Measurements from ENCODE around the gene BNC2. TPM values are rescaled to one million over a fixed set of nuclear protein-coding genes. Genes with fewer than 3 reads are reported as not detected.

BNC2 gene
- total and polyA plus RNA-seq, 2 of the 13 experiments (the other 11 are each of a cell fraction or from before 2014, with no cell fraction given), result not detected

- no peak overlapping the region for H3K9ac ChIP-seq (ENCODE audit: insufficient read depth, low read depth, low read length)
- in situ Hi-C loops (cut with HindIII; ENCODE audit: extremely low pct_ligation_motif_present, low pct_unique_long_range_greater_than_20kb), result no loop called here
These were observed 448.4 kb downstream of the BNC2 start for GRCh38 chr9:16422114-16422513.

More at GRCh38 chr9:16422114-16422513, 448.4 kb downstream of the BNC2 start:
- H3K4me3 ChIP-seq (replicated peaks in 1 of 3; ENCODE audit: insufficient read depth in 1 of 3, low read depth in 2 of 3, low read length in 3 of 3), result no peak overlapping the region
- no TSS peak for BruUV-seq (replicated peaks)
- TF ChIP-seq, protein P1, sequence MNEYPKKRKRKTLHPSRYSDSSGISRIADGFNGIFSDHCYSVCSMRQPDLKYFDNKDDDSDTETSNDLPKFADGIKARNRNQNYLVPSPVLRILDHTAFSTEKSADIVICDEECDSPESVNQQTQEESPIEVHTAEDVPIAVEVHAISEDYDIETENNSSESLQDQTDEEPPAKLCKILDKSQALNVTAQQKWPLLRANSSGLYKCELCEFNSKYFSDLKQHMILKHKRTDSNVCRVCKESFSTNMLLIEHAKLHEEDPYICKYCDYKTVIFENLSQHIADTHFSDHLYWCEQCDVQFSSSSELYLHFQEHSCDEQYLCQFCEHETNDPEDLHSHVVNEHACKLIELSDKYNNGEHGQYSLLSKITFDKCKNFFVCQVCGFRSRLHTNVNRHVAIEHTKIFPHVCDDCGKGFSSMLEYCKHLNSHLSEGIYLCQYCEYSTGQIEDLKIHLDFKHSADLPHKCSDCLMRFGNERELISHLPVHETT (CRISPR knock-in tag; conservative IDR thresholded peaks at IDR 0.05), result no peak
- TF ChIP-seq, protein P2, sequence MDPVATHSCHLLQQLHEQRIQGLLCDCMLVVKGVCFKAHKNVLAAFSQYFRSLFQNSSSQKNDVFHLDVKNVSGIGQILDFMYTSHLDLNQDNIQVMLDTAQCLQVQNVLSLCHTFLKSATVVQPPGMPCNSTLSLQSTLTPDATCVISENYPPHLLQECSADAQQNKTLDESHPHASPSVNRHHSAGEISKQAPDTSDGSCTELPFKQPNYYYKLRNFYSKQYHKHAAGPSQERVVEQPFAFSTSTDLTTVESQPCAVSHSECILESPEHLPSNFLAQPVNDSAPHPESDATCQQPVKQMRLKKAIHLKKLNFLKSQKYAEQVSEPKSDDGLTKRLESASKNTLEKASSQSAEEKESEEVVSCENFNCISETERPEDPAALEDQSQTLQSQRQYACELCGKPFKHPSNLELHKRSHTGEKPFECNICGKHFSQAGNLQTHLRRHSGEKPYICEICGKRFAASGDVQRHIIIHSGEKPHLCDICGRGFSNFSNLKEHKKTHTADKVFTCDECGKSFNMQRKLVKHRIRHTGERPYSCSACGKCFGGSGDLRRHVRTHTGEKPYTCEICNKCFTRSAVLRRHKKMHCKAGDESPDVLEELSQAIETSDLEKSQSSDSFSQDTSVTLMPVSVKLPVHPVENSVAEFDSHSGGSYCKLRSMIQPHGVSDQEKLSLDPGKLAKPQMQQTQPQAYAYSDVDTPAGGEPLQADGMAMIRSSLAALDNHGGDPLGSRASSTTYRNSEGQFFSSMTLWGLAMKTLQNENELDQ (CRISPR knock-in tag; IDR thresholded peaks at IDR 0.05; ENCODE audit: borderline replicate concordance), result no peak
- TF ChIP-seq ZNF546 (CRISPR knock-in tag; conservative IDR thresholded peaks at IDR 0.05), result no peak
- no peak for TF ChIP-seq ZNF329 (CRISPR knock-in tag; IDR thresholded peaks at IDR 0.05; ENCODE audit: low read depth)
- TF ChIP-seq FOXJ3 (CRISPR knock-in tag; IDR thresholded peaks at IDR 0.05; ENCODE audit: borderline replicate concordance), result no peak
- no peak for TF ChIP-seq TOE1 (CRISPR knock-in tag; IDR thresholded peaks at IDR 0.05)
- no peak for TF ChIP-seq ZNF512B (CRISPR knock-in tag; IDR thresholded peaks at IDR 0.05; ENCODE audit: borderline replicate concordance)
- no peak for TF ChIP-seq ZNF17 (CRISPR knock-in tag; IDR thresholded peaks at IDR 0.05)
- no peak for TF ChIP-seq ZNF572 (CRISPR knock-in tag; IDR thresholded peaks at IDR 0.05)
- no peak for TF ChIP-seq ATF3 (CRISPR knock-in tag; IDR thresholded peaks at IDR 0.05)
- no peak for TF ChIP-seq ZNF691 (CRISPR knock-in tag; IDR thresholded peaks at IDR 0.05; ENCODE audit: borderline replicate concordance, low read depth)
- TF ChIP-seq ZNF20 (CRISPR knock-in tag; IDR thresholded peaks at IDR 0.05), result no peak
- TF ChIP-seq, protein P3, sequence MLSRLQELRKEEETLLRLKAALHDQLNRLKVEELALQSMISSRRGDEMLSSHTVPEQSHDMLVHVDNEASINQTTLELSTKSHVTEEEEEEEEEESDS (CRISPR knock-in tag; IDR thresholded peaks at IDR 0.05; ENCODE audit: borderline replicate concordance), result no peak
- H3K4me1 ChIP-seq (ENCODE audit: insufficient read depth, low read length), result no peaks in the 10 kb centered on the region
- no peaks in the 10 kb centered on the region for H3K36me3 ChIP-seq (replicated peaks in 1 of 2; ENCODE audit: control insufficient read depth in 1 of 2, insufficient read depth in 2 of 2, low read length in 2 of 2)
- ChIA-PET POLR2A (no interaction called here), CTCF (ENCODE audit: low intra/inter-chr PET ratio, low total read pairs) (no interaction called here)
- H3K9me3 ChIP-seq (ENCODE audit: low read length), result no peaks in the 10 kb centered on the region
- WGBS (ENCODE audit: low lambda C conversion rate), result 1% methylated on average over 5 of the region's 5 CpGs
- H2AFZ ChIP-seq (ENCODE audit: low read length), result no peak overlapping the region
- no peak overlapping the region for H3K4me2 ChIP-seq (ENCODE audit: low read depth, low read length)
- FAIRE-seq (no peak), DNase-seq (ENCODE audit: low spot score) (no peak), ATAC-seq (no peak)
- no peak overlapping the region for H3K27ac ChIP-seq (ENCODE audit: extremely low read length, insufficient read depth, low read length)
- H4K20me1 ChIP-seq (ENCODE audit: insufficient read depth, low read length), result no peaks in the 10 kb centered on the region
- H3K27me3 ChIP-seq (ENCODE audit: control insufficient read depth in 1 of 2, insufficient read depth in 2 of 2, low read length in 2 of 2), result peaks cover 0 to 4% of the 10 kb centered on the region in 2 experiments; a peak in 1 of 5 replicates
- intact Hi-C loops (cut with micrococcal nuclease; ENCODE audit: unreplicated experiment), result no loop called here
- no peaks in the 10 kb centered on the region for H3K79me2 ChIP-seq (ENCODE audit: insufficient read depth, low read length)
